OCI-LY1 (cell line): ENCODE results near the gene FRMD6.

ENCODE experiments used
- H2AFZ ChIP-seq: fragments of 200-600 bp; sonication (generic), shearing (Covaris generic); 2 replicates; pipeline ENCODE4 v1.6.0; 2014; ENCODE audit warnings: antibody characterized with exemption, mild to moderate bottlenecking, low read length
- H3F3A ChIP-seq: fragments of 200-600 bp; sonication (generic), shearing (Covaris generic); 2 replicates; pipeline ENCODE4 v1.6.0; 2014; ENCODE audit warnings: mild to moderate bottlenecking, antibody characterized with exemption, low read length, moderate library complexity; ENCODE audit not compliant: insufficient read depth
- H3K27ac ChIP-seq: fragments of 200-600 bp; sonication (generic); 2 replicates; pipeline ENCODE4 v1.5.1; 2014; ENCODE audit warnings: low read length, mixed run types, mild to moderate bottlenecking, low read depth; ENCODE audit not compliant: poor library complexity, severe bottlenecking
- H3K27me3 ChIP-seq: fragments of 200-600 bp; sonication (generic); 2 replicates; pipeline ENCODE4 v1.6.0; 2014; ENCODE audit warnings: antibody characterized with exemption, mild to moderate bottlenecking, low read length, moderate library complexity; ENCODE audit not compliant: insufficient read depth
- H3K36me3 ChIP-seq: fragments of 200-600 bp; sonication (generic); 2 replicates; pipeline ENCODE4 v1.6.1; 2014; ENCODE audit warnings: mild to moderate bottlenecking, antibody characterized with exemption, low read length, moderate library complexity, mixed read lengths; ENCODE audit not compliant: insufficient read depth
- H3K4me1 ChIP-seq: fragments of 200-600 bp; sonication (generic); 2 replicates; pipeline ENCODE4 v1.5.1; 2014; ENCODE audit warnings: mild to moderate bottlenecking, low read length, moderate library complexity; ENCODE audit not compliant: insufficient read depth, severe bottlenecking
- H3K4me2 ChIP-seq: fragments of 200-600 bp; sonication (generic), shearing (Covaris generic); 2 replicates; pipeline ENCODE4 v1.6.1; 2014; ENCODE audit warnings: low read length
- H3K4me3 ChIP-seq: fragments of 200-600 bp; sonication (generic); 2 replicates; pipeline ENCODE4 v1.5.1; 2014; ENCODE audit warnings: low read length, low read depth, mild to moderate bottlenecking, mixed read lengths; ENCODE audit not compliant: poor library complexity, severe bottlenecking
- H3K79me2 ChIP-seq: fragments of 200-600 bp; shearing (Covaris generic); 2 replicates; pipeline ENCODE4 v1.6.1; 2016; ENCODE audit warnings: mixed run types, low read length, mixed read lengths; ENCODE audit not compliant: insufficient read depth
- H3K9ac ChIP-seq: fragments of 200-600 bp; sonication (generic), shearing (Covaris generic); 2 replicates; pipeline ENCODE4 v1.6.1; 2014; ENCODE audit warnings: mild to moderate bottlenecking, low read length, mixed read lengths
- H3K9me2 ChIP-seq: fragments of 200-600 bp; sonication (generic), shearing (Covaris generic); 2 replicates; pipeline ENCODE4 v1.6.1; 2014; ENCODE audit warnings: low read depth, mild to moderate bottlenecking, low read length, mixed read lengths
- H3K9me3 ChIP-seq: fragments of 200-600 bp; shearing (Covaris generic); 2 replicates; pipeline ENCODE4 v1.6.1; 2014; ENCODE audit warnings: low read length, mixed read lengths
- H4K20me1 ChIP-seq: fragments of 200-600 bp; sonication (generic), shearing (Covaris generic); 2 replicates; pipeline ENCODE4 v1.6.0; 2016; ENCODE audit warnings: mild to moderate bottlenecking, low read length; ENCODE audit not compliant: insufficient read depth
- EZH2 ChIP-seq: fragments of 200-600 bp; sonication (generic), shearing (Covaris generic); IDR thresholded peaks from 2 replicates; pipeline ENCODE4 v1.8.0; 2017; ENCODE audit warnings: borderline replicate concordance, mixed run types, mild to moderate bottlenecking, antibody characterized with exemption, low read length, moderate library complexity, mixed read lengths
- TF ChIP-seq, protein P1 (sequence below): fragments of 200-600 bp; sonication (generic), shearing (Covaris generic); IDR thresholded peaks from 2 replicates; pipeline ENCODE4 v1.5.1; 2017; ENCODE audit warnings: mild to moderate bottlenecking, antibody characterized with exemption, low read length, moderate library complexity, mixed read lengths

FRMD6 gene

GRCh38 chr14:51663783-51664326 lies 12.1 kb downstream of the FRMD6 start:
- no peaks in the 10 kb centered on the region for H3K9me2 ChIP-seq
- no peak overlapping the region for H3K4me2 ChIP-seq
- H3K36me3 ChIP-seq = no peaks in the 10 kb centered on the region
- H2AFZ ChIP-seq = no peak overlapping the region
- no peaks in the 10 kb centered on the region for H3K4me1 ChIP-seq
- no peaks in the 10 kb centered on the region for H3F3A ChIP-seq
- H3K4me3 ChIP-seq = no peak overlapping the region
- no peak overlapping the region for H3K27ac ChIP-seq
- no peaks in the 10 kb centered on the region for H3K9me3 ChIP-seq
- TF ChIP-seq, protein P1, sequence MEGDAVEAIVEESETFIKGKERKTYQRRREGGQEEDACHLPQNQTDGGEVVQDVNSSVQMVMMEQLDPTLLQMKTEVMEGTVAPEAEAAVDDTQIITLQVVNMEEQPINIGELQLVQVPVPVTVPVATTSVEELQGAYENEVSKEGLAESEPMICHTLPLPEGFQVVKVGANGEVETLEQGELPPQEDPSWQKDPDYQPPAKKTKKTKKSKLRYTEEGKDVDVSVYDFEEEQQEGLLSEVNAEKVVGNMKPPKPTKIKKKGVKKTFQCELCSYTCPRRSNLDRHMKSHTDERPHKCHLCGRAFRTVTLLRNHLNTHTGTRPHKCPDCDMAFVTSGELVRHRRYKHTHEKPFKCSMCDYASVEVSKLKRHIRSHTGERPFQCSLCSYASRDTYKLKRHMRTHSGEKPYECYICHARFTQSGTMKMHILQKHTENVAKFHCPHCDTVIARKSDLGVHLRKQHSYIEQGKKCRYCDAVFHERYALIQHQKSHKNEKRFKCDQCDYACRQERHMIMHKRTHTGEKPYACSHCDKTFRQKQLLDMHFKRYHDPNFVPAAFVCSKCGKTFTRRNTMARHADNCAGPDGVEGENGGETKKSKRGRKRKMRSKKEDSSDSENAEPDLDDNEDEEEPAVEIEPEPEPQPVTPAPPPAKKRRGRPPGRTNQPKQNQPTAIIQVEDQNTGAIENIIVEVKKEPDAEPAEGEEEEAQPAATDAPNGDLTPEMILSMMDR = no peak
- no peak for TF ChIP-seq EZH2
- H3K9ac ChIP-seq = no peak overlapping the region
- H3K79me2 ChIP-seq = no peaks in the 10 kb centered on the region
- no peaks in the 10 kb centered on the region for H3K27me3 ChIP-seq
- H4K20me1 ChIP-seq = no peaks in the 10 kb centered on the region

- Histone ChIP-seq H3K9me3 (no peaks in the 10 kb centered on the region), H3K36me3 (no peaks in the 10 kb centered on the region), H3K4me3 (no peak overlapping the region), H3K27me3 (no peaks in the 10 kb centered on the region), H3K27ac (no peak overlapping the region), H3K4me2 (no peak overlapping the region), H3K9me2 (no peaks in the 10 kb centered on the region), H3K9ac (no peak overlapping the region), H4K20me1 (no peaks in the 10 kb centered on the region), H3K79me2 (no peaks in the 10 kb centered on the region), H3F3A (no peaks in the 10 kb centered on the region), H3K4me1 (no peaks in the 10 kb centered on the region), H2AFZ (no peak overlapping the region)
- no peak for TF ChIP-seq EZH2
- TF ChIP-seq, protein P1 = no peak
Observed at GRCh38 chr14:51666070-51666469, 14.4 kb downstream of the FRMD6 start.

- Histone ChIP-seq H3K27me3 (no peaks in the 10 kb centered on the region), H3K9me2 (no peaks in the 10 kb centered on the region), H4K20me1 (no peaks in the 10 kb centered on the region), H3K4me1 (no peaks in the 10 kb centered on the region), H3K4me3 (no peak overlapping the region), H3K9ac (no peak overlapping the region), H3F3A (no peaks in the 10 kb centered on the region), H2AFZ (no peak overlapping the region), H3K36me3 (no peaks in the 10 kb centered on the region), H3K9me3 (no peaks in the 10 kb centered on the region), H3K4me2 (no peak overlapping the region), H3K27ac (no peak overlapping the region), H3K79me2 (no peaks in the 10 kb centered on the region)
- TF ChIP-seq EZH2 = no peak
- TF ChIP-seq, protein P1 = no peak
Observed at GRCh38 chr14:51666826-51667225, 15.1 kb downstream of the FRMD6 start.
